ENCODE results near the gene ODAD3.

The ODAD3 gene

DNA sequence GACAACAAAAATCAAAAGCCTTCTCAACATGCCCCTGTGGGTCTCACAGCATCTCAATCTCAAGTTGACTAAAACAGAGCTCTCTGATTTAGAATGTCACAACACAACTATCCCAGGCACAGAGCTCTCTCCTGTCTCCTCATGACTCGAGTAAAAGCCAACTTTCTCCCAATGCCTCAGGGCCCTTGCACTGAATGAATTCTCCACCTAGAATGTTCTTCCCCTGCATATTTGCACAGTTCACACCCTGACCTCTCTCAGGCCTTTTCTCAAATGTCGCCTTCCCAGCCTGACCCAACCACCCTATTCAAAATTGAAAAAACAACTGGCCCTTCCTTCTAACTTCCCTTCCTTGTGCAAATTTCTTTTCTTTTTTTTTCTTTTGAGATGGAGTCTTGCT lies 64.2 kb downstream of the ODAD3 start:
- TF ChIP-seq, protein P1, sequence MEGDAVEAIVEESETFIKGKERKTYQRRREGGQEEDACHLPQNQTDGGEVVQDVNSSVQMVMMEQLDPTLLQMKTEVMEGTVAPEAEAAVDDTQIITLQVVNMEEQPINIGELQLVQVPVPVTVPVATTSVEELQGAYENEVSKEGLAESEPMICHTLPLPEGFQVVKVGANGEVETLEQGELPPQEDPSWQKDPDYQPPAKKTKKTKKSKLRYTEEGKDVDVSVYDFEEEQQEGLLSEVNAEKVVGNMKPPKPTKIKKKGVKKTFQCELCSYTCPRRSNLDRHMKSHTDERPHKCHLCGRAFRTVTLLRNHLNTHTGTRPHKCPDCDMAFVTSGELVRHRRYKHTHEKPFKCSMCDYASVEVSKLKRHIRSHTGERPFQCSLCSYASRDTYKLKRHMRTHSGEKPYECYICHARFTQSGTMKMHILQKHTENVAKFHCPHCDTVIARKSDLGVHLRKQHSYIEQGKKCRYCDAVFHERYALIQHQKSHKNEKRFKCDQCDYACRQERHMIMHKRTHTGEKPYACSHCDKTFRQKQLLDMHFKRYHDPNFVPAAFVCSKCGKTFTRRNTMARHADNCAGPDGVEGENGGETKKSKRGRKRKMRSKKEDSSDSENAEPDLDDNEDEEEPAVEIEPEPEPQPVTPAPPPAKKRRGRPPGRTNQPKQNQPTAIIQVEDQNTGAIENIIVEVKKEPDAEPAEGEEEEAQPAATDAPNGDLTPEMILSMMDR (IDR thresholded peaks at IDR 0.05) = no peak
- Histone ChIP-seq H3K36me3 (peaks cover 15% of the 10 kb centered on the region), H3K4me3 (ENCODE audit: low read depth in 1 of 2, low read length in 1 of 2) (no peak overlapping the region), H3K4me1 (ENCODE audit: control insufficient read depth in 1 of 2, insufficient read depth in 1 of 2, low read depth in 1 of 2, low read length in 1 of 2) (peaks cover 19 to 22% of the 10 kb centered on the region in 2 experiments), H3K27ac (no peak overlapping the region), H3K27me3 (no peaks in the 10 kb centered on the region), H3K9me3 (no peaks in the 10 kb centered on the region)
